GM23338 (cell line): ENCODE data around the gene ERAP2. TPM values are rescaled to one million over a fixed set of nuclear protein-coding genes. Genes with fewer than 3 reads are reported as not detected.

Experiments used
- ATAC-seq: fragments of 200-7000 bp; cut with Tn5 transposase; 3 replicates; pipeline ENCODE4 v1.9.1; 2020
- DNase-seq: peaks from one replicate; pipeline ENCODE4 v3.0.0-alpha.2; 2015; ENCODE audit warnings: low spot score
- H2AFZ ChIP-seq: fragments of 200-600 bp; sonication (generic); 2 replicates; pipeline ENCODE4 v1.8.0; 2016; ENCODE audit warnings: antibody characterized with exemption, mild to moderate bottlenecking, moderate library complexity
- H3F3A ChIP-seq: fragments of 200-600 bp; sonication (generic); replicated peaks from 2 replicates; pipeline ENCODE4 v1.8.0; 2017; ENCODE audit warnings: antibody characterized with exemption, mixed run types, low read depth
- H3K27ac ChIP-seq: fragments of 200-600 bp; sonication (generic); 2 replicates; pipeline ENCODE4 v1.6.1; 2016; ENCODE audit warnings: low read depth
- H3K27me3 ChIP-seq: fragments of 200-600 bp; sonication (generic); 2 replicates; pipeline ENCODE4 v1.8.0; 2016; ENCODE audit warnings: mild to moderate bottlenecking, mixed run types, moderate library complexity; ENCODE audit not compliant: insufficient read depth
- H3K36me3 ChIP-seq: fragments of 200-600 bp; sonication (generic); 2 replicates; pipeline ENCODE4 v1.8.0; 2016; ENCODE audit warnings: mild to moderate bottlenecking; ENCODE audit not compliant: insufficient read depth
- H3K4me1 ChIP-seq: fragments of 200-600 bp; sonication (generic); 2 replicates; pipeline ENCODE4 v1.8.0; 2016; ENCODE audit warnings: mild to moderate bottlenecking, moderate library complexity; ENCODE audit not compliant: insufficient read depth
- H3K4me2 ChIP-seq: fragments of 200-600 bp; sonication (generic); 2 replicates; pipeline ENCODE4 v1.7.1; 2017; ENCODE audit warnings: mixed run types
- H3K4me3 ChIP-seq: fragments of 200-600 bp; sonication (generic); 2 replicates; pipeline ENCODE4 v1.6.1; 2016; ENCODE audit warnings: mixed run types
- H3K79me2 ChIP-seq: fragments of 200-600 bp; sonication (generic); replicated peaks from 2 replicates; pipeline ENCODE4 v1.8.0; 2017; ENCODE audit warnings: mild to moderate bottlenecking; ENCODE audit not compliant: insufficient read depth
- H3K9me2 ChIP-seq: fragments of 200-600 bp; sonication (generic); 2 replicates; pipeline ENCODE4 v1.8.0; 2017; ENCODE audit not compliant: insufficient read depth
- H4K20me1 ChIP-seq: fragments of 200-600 bp; sonication (generic); replicated peaks from 2 replicates; pipeline ENCODE4 v1.8.0; 2017; ENCODE audit warnings: mild to moderate bottlenecking; ENCODE audit not compliant: insufficient read depth
- H3K27ac Mint-ChIP-seq: 2 replicates; pipeline ENCODE4 v1.8.0; 2020; ENCODE audit warnings: inconsistent platforms, mild to moderate bottlenecking, moderate library complexity, mixed read lengths
- H3K27me3 Mint-ChIP-seq: 3 replicates; pipeline ENCODE4 v1.8.0; 2022; ENCODE audit warnings: low read depth, mild to moderate bottlenecking, moderate library complexity, mixed read lengths, inconsistent platforms; ENCODE audit not compliant: insufficient read depth, poor library complexity
- H3K36me3 Mint-ChIP-seq: 3 replicates; pipeline ENCODE4 v1.8.0; 2021; ENCODE audit warnings: low read depth, mild to moderate bottlenecking, inconsistent platforms, moderate library complexity, mixed read lengths
- H3K4me1 Mint-ChIP-seq: 3 replicates; pipeline ENCODE4 v1.8.0; 2020; ENCODE audit warnings: mild to moderate bottlenecking, inconsistent platforms, mixed read lengths
- H3K4me3 Mint-ChIP-seq: 3 replicates; pipeline ENCODE4 v1.8.0; 2021; ENCODE audit warnings: moderate library complexity, mild to moderate bottlenecking, inconsistent platforms, mixed read lengths
- H3K9me3 Mint-ChIP-seq: 3 replicates; pipeline ENCODE4 v1.8.0; 2020; ENCODE audit warnings: moderate library complexity, mild to moderate bottlenecking, inconsistent platforms, mixed read lengths
- CREB1 ChIP-seq: fragments of 250-450 bp; sonication (Bioruptor Pico); IDR thresholded peaks from 2 replicates; pipeline ENCODE4 v1.5.0; 2020; ENCODE audit warnings: low read depth, mild to moderate bottlenecking, moderate library complexity
- EZH2 ChIP-seq: fragments of 200-600 bp; sonication (generic); IDR thresholded peaks from one replicate; pipeline ENCODE4 v1.8.0; 2017; ENCODE audit warnings: antibody characterized with exemption, mild to moderate bottlenecking, low read depth; ENCODE audit not compliant: unreplicated experiment
- EZH2phosphoT487 ChIP-seq: fragments of 200-600 bp; sonication (generic); IDR thresholded peaks from one replicate; pipeline ENCODE4 v1.8.1; 2018; ENCODE audit warnings: antibody characterized with exemption; ENCODE audit not compliant: unreplicated experiment
- JUNB ChIP-seq: IDR thresholded peaks from one replicate; pipeline ENCODE4 v1.6.1; 2016; ENCODE audit warnings: antibody characterized with exemption; ENCODE audit not compliant: unreplicated experiment
- NANOG ChIP-seq: IDR thresholded peaks from 2 replicates; pipeline ENCODE4 v1.6.1; 2016; ENCODE audit warnings: antibody characterized with exemption, borderline replicate concordance
- POLR2AphosphoS5 ChIP-seq: IDR thresholded peaks from 2 replicates; pipeline ENCODE4 v1.6.1; 2016; ENCODE audit warnings: antibody characterized with exemption, low read depth
- REST ChIP-seq: IDR thresholded peaks from one replicate; pipeline ENCODE4 v1.6.1; 2018; ENCODE audit warnings: antibody characterized with exemption; ENCODE audit not compliant: unreplicated experiment
- STAT1 ChIP-seq: IDR thresholded peaks from one replicate; pipeline ENCODE4 v1.6.1; 2016; ENCODE audit warnings: antibody characterized with exemption; ENCODE audit not compliant: unreplicated experiment
- ZNF114 ChIP-seq: fragments of 250-450 bp; sonication (Bioruptor Pico); IDR thresholded peaks from 2 replicates; pipeline ENCODE4 v1.5.0; 2020; ENCODE audit warnings: mild to moderate bottlenecking, moderate library complexity
- ZNF331 ChIP-seq: fragments of 250-450 bp; sonication (Bioruptor Pico); IDR thresholded peaks from 2 replicates; pipeline ENCODE4 v1.5.0; 2020; ENCODE audit warnings: low read depth, mild to moderate bottlenecking, moderate library complexity
- polyA plus RNA-seq: library from polyadenylated mRNA; unstranded; fragments of >200 nt; fragmentation: Nextera tagmentation; extraction: Ambion mirVana; gene quantifications from 2 replicates; pipeline ENCODE4 v1.2.1, GENCODE V29; 2016
- total RNA-seq: library from RNA; depleted of rRNA; stranded (reverse); fragments of >200 nt; shearing (Covaris generic); gene quantifications from 2 replicates; pipeline ENCODE4 v1.2.3, GENCODE V29; 2014
- TF ChIP-seq, protein P1 (sequence below), 2 experiments: fragments of 200-600 bp in 1 of 2; sonication (generic) in 1 of 2; conservative IDR thresholded peaks; 2 replicates each; pipeline versions ENCODE4 v1.5.1 to v1.6.1; 2016 to 2017; ENCODE audit warnings: antibody characterized with exemption in 2 of 2, low read depth in 2 of 2, mild to moderate bottlenecking in 2 of 2, moderate library complexity in 1 of 2
- TF ChIP-seq, protein P2 (sequence below): fragments of 250-450 bp; sonication (Bioruptor Pico); IDR thresholded peaks from 2 replicates; pipeline ENCODE4 v1.5.0; 2020; ENCODE audit warnings: mild to moderate bottlenecking, moderate library complexity
- TF ChIP-seq, protein P3 (sequence below): IDR thresholded peaks from 2 replicates; pipeline ENCODE4 v1.6.1; 2016; ENCODE audit warnings: antibody characterized with exemption

ERAP2 gene
- total and polyA plus RNA-seq, 2 experiments from 2014 or later = 0.73 TPM; not detected in 1

GRCh38 chr5:96919754-96920197, 43.5 kb downstream of the ERAP2 start:
- H3K9me2 ChIP-seq = no peaks in the 10 kb centered on the region
- no peak overlapping the region for H2AFZ ChIP-seq
- H3K4me2 ChIP-seq = no peak overlapping the region
- no peaks in the 10 kb centered on the region for H3K36me3 ChIP-seq
- H3K27ac Mint-ChIP-seq = no peak overlapping the region
- H3K79me2 ChIP-seq = no peaks in the 10 kb centered on the region
- H3K27ac ChIP-seq = no peak overlapping the region
- no peak overlapping the region for H3K4me3 Mint-ChIP-seq
- DNase-seq (no peak), ATAC-seq (no peak)
- H4K20me1 ChIP-seq = no peaks in the 10 kb centered on the region
- H3F3A ChIP-seq = no peaks in the 10 kb centered on the region
- H3K4me3 ChIP-seq = no peak overlapping the region
- H3K4me1 Mint-ChIP-seq = peaks cover 7% of the 10 kb centered on the region; the same call in 2 of the 3 replicates
- H3K9me3 Mint-ChIP-seq = no peaks in the 10 kb centered on the region
- no peaks in the 10 kb centered on the region for H3K27me3 ChIP-seq
- H3K27me3 Mint-ChIP-seq = peaks cover 2% of the 10 kb centered on the region
- H3K36me3 Mint-ChIP-seq = no peaks in the 10 kb centered on the region; the same call in 2 of the 3 replicates
- TF ChIP-seq STAT1 (no peak), NANOG (no peak), EZH2 (no peak), ZNF331 (CRISPR knock-in tag) (no peak), REST (no peak), CREB1 (no peak), ZNF114 (CRISPR knock-in tag) (no peak), EZH2phosphoT487 (no peak), POLR2AphosphoS5 (no peak), JUNB (no peak)
- TF ChIP-seq, protein P1, sequence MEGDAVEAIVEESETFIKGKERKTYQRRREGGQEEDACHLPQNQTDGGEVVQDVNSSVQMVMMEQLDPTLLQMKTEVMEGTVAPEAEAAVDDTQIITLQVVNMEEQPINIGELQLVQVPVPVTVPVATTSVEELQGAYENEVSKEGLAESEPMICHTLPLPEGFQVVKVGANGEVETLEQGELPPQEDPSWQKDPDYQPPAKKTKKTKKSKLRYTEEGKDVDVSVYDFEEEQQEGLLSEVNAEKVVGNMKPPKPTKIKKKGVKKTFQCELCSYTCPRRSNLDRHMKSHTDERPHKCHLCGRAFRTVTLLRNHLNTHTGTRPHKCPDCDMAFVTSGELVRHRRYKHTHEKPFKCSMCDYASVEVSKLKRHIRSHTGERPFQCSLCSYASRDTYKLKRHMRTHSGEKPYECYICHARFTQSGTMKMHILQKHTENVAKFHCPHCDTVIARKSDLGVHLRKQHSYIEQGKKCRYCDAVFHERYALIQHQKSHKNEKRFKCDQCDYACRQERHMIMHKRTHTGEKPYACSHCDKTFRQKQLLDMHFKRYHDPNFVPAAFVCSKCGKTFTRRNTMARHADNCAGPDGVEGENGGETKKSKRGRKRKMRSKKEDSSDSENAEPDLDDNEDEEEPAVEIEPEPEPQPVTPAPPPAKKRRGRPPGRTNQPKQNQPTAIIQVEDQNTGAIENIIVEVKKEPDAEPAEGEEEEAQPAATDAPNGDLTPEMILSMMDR (conservative IDR thresholded peaks at IDR 0.05; ENCODE audit: low read depth in 2 of 2) = no peak
- TF ChIP-seq, protein P2, sequence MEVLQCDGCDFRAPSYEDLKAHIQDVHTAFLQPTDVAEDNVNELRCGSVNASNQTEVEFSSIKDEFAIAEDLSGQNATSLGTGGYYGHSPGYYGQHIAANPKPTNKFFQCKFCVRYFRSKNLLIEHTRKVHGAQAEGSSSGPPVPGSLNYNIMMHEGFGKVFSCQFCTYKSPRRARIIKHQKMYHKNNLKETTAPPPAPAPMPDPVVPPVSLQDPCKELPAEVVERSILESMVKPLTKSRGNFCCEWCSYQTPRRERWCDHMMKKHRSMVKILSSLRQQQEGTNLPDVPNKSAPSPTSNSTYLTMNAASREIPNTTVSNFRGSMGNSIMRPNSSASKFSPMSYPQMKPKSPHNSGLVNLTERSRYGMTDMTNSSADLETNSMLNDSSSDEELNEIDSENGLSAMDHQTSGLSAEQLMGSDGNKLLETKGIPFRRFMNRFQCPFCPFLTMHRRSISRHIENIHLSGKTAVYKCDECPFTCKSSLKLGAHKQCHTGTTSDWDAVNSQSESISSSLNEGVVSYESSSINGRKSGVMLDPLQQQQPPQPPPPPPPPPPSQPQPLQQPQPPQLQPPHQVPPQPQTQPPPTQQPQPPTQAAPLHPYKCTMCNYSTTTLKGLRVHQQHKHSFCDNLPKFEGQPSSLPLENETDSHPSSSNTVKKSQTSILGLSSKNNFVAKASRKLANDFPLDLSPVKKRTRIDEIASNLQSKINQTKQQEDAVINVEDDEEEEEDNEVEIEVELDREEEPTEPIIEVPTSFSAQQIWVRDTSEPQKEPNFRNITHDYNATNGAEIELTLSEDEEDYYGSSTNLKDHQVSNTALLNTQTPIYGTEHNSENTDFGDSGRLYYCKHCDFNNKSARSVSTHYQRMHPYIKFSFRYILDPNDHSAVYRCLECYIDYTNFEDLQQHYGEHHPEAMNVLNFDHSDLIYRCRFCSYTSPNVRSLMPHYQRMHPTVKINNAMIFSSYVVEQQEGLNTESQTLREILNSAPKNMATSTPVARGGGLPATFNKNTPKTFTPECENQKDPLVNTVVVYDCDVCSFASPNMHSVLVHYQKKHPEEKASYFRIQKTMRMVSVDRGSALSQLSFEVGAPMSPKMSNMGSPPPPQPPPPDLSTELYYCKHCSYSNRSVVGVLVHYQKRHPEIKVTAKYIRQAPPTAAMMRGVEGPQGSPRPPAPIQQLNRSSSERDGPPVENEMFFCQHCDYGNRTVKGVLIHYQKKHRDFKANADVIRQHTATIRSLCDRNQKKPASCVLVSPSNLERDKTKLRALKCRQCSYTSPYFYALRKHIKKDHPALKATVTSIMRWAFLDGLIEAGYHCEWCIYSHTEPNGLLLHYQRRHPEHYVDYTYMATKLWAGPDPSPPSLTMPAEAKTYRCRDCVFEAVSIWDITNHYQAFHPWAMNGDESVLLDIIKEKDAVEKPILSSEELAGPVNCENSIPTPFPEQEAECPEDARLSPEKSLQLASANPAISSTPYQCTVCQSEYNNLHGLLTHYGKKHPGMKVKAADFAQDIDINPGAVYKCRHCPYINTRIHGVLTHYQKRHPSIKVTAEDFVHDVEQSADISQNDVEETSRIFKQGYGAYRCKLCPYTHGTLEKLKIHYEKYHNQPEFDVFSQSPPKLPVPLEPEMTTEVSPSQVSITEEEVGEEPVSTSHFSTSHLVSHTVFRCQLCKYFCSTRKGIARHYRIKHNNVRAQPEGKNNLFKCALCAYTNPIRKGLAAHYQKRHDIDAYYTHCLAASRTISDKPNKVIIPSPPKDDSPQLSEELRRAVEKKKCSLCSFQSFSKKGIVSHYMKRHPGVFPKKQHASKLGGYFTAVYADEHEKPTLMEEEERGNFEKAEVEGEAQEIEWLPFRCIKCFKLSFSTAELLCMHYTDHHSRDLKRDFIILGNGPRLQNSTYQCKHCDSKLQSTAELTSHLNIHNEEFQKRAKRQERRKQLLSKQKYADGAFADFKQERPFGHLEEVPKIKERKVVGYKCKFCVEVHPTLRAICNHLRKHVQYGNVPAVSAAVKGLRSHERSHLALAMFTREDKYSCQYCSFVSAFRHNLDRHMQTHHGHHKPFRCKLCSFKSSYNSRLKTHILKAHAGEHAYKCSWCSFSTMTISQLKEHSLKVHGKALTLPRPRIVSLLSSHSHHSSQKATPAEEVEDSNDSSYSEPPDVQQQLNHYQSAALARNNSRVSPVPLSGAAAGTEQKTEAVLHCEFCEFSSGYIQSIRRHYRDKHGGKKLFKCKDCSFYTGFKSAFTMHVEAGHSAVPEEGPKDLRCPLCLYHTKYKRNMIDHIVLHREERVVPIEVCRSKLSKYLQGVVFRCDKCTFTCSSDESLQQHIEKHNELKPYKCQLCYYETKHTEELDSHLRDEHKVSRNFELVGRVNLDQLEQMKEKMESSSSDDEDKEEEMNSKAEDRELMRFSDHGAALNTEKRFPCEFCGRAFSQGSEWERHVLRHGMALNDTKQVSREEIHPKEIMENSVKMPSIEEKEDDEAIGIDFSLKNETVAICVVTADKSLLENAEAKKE (CRISPR knock-in tag) = no peak
- TF ChIP-seq, protein P3, sequence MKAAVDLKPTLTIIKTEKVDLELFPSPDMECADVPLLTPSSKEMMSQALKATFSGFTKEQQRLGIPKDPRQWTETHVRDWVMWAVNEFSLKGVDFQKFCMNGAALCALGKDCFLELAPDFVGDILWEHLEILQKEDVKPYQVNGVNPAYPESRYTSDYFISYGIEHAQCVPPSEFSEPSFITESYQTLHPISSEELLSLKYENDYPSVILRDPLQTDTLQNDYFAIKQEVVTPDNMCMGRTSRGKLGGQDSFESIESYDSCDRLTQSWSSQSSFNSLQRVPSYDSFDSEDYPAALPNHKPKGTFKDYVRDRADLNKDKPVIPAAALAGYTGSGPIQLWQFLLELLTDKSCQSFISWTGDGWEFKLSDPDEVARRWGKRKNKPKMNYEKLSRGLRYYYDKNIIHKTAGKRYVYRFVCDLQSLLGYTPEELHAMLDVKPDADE = no peak
- H3K4me1 ChIP-seq = no peaks in the 10 kb centered on the region
